Measurements from ENCODE around the gene KRT20.

Gene KRT20

DNA sequence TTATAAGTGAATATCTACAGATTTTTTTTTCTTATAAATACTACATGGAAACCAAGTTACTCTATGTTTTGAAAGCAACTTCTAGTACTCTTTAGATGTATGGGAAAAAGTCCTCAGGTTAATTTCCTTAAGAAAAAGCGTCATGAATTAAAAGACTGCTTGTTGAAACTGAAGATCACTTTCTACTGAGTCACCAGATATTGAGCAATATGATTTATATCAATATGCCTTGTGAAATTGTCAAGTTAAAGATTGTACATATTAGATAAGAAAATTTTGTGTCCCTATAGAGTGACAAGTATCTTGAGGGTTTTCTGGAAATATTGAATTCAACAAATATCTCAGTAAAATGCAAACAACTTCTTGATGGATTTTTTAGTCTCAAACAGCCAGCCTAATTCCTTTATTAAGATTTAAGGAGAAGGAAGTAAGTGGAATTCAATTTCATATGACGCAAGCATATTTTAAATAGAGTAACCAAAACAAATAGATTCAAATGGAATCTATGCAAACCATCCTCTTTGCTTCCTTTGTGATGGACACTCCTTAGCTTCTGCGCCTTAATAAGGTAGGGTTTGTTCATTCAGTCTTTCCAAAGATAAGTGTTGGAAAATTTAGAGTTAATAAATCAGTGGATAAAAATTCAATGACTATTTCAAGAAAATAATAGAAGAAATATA lies 34.6 kb downstream of the KRT20 start:
- no peak for DNase-seq

DNA sequence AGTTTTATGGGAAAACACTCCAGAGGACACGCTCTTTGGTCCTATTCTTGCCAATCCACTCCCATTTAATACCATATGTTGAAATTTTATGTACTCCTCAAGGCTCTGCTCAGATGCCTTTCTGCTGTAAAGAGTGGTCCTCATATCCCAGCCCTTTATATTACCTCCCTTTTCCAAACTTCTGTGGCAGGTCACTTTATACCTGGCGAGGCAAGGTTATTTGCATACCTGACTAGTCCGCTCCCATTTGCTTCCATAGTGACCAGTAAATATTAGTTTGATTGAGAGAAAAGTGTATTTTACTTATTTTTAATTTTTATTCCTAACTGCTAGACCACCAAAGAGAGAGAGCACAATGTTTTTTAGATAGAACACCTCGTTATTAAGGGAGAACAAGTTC lies 35.3 kb downstream of the KRT20 start:
- no peak for DNase-seq

DNA sequence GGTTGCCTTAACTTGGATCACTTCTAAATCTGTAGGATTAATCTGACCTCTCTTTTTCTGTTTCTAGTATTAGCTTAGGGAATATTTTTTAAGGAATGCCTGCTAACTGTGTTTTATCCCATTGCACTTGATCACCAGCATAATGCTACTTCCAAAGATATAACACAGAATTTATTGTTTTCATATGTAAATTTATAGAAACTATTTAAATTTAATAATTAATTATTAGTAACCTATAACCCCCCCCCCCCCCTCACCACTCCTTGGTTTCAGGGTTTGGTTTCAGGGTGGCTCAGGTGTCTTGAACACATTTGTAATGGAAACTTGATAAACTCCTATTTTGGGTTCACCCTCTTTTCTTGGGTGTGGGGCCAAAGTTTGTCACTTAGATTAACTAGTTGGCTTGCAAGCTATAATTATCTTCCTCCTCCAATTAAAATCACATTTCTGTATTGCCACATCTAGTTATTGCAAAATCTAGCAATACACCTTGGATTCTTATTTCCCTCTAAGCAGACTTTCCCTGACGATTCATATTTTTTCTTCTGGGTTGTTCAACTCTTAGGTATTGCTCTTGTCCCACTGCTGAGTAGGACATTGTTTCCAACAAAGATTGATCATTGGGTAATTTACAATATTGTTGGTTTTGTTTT lies 36.3 kb downstream of the KRT20 start:
- no peak for DNase-seq

DNA sequence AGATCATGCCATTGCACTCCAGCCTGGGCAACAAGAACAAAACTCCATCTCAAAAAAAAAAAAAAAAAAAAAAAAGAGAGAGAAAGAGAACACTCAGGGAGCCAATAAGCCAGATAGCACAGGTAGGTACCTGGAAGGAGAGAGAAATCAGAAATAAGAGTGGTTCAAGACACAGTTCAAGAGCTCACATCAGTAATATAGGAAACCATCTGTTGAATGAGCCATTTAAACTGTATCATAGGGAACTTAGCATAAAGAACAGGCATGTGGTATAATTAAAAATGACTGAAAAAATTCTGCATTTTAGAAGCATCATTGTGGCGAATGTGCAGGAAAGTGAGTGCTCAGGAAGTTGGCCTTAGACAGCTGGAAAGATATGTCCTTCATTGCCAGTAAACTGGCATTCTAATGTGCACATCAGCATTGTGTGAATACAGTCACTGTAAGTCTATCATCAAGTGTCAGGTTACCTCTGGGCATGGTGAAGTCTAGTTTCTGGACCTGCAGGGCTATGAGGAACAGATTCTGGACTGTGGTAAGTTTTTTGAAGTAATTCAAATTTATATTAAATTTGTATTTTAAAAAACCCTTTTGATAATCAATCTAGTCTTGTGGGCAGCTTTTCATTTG lies 38.4 kb downstream of the KRT20 start:
- no peak for DNase-seq

DNA sequence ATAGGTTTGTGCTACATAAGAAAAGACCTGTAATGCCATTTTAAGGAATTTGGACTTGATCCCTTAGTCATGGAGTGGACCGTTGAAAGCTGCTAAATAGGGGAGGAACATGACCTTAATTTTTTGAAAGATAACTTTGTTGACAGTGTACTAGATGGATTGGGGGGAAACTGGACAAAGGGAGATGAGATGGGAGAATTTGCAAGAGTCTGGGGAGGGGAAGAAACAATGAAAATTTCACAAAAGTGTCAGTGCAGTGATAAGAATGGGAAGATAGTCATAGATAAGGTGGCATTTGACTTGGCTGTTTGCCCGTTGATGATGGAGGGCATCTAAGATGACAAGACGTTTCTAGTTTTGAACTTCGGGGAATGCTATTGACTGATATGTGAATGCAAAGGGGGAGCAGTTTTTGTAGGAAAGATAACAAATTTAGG lies 40.4 kb downstream of the KRT20 start:
- DNase-seq, result no peak

DNA sequence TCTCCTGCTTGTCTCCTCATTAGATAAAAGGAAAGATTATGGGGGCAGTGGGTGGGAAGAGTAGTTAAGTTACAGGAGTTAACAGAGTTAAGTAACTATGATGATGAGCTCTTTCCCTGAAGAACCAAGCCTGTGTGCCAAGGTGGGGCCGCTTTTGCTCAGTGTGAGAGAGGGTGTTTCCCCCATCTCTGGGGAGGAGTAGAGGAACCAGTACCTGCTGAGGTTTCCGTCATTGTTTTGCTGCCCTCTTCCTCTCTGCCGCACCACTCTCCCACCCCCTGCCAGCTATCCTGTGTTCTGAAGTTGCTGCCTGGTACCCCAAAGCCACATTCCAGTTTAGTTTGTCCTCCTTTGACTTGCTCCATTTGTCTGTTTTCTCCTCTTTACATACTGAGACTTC lies 41.8 kb downstream of the KRT20 start:
- DNase-seq, result no peak

DNA sequence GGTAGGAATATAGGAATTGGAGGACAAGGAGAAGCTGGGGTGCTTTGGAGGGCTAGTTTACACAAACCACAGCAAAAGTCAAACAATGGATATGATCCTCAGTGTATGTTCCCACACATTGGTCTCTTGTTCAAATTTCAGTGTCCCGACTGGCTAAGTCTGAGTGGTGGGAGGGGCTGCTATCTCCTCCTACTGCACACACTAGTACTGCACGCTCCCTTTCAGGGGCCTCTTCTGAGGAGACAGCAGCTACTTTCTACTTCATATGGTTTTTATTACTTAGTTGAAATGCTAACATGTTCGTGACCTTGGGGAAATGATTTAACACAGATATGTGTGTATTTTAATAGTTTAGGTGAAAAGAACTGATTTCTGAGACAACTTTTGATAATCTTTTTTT lies 43.8 kb downstream of the KRT20 start:
- DNase-seq, result no peak

DNA sequence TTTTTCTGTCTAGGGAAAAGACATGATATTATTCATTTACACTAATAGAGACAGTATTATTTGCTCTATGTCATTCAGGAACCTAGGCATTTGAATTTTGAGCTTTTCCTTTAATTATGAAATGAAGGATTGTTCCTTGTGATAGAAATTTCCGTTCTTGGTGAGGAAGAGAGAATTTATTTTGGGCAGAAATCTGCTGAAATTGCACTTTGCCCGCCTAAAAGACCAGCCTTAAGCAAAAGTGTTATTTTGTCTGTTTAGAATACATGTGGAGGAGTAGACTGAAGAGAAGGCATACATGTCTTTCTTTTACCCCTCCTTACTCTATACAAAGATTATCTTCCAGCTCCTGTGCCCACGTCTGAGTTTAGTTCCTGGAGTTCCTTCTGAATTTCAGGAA lies 45.8 kb downstream of the KRT20 start:
- no peak for DNase-seq

DNA sequence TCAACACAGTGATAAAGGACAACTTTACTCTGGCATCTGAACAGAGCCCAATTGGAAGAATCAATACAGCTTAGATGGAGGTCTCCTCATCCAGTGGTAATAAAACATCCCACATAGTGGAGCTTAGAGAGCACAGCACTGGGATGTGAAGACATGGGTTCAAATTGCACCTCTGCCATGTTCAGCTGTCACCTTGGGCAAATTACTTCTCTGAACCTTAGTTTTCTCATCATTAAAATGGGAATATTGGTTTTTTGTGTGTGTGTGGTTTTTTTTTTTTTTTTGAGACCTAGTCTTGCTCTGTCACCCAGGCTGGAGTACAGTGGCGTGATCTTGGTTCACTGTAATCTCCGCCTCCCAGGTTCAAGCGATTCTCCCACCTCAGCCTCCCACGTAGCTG lies 49.0 kb downstream of the KRT20 start:
- no peak for DNase-seq

DNA sequence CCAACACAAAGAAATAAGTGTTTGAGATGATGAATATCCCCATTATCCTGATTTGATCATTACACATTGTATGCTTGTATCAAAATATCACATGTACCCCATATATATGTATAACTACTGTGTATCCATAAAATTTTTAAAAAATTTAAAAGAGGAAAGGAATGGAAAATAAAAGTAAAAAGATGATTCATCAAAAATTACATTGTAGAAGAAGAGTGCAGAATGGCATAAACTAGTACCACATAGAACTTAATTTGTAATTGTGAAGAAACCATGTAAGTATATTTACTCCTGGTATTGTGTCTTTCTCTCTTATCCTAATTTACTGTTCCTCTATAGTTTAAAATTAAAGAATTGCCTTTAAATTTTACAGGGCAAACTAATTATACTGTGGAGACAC lies 51.2 kb downstream of the KRT20 start:
- DNase-seq, result no peak

DNA sequence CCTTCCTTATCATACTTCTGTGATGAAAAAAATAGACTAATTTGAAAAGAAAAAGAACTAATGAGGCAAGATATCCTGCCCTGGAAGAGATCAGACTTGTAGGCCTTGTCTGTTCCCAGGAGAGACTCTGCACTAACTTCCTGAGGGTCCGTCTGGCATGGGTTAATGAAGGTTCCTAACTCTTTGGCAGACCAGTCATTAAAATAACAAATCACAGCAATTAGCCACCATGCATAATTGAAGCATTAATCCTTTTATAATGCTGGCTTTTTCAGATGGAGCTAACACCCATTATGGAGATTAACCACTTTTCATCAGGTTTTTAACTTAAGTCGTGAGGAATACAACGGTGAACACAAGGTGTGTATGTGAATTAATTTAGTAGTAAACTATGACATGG lies 52.2 kb downstream of the KRT20 start:
- DNase-seq, result no peak

DNA sequence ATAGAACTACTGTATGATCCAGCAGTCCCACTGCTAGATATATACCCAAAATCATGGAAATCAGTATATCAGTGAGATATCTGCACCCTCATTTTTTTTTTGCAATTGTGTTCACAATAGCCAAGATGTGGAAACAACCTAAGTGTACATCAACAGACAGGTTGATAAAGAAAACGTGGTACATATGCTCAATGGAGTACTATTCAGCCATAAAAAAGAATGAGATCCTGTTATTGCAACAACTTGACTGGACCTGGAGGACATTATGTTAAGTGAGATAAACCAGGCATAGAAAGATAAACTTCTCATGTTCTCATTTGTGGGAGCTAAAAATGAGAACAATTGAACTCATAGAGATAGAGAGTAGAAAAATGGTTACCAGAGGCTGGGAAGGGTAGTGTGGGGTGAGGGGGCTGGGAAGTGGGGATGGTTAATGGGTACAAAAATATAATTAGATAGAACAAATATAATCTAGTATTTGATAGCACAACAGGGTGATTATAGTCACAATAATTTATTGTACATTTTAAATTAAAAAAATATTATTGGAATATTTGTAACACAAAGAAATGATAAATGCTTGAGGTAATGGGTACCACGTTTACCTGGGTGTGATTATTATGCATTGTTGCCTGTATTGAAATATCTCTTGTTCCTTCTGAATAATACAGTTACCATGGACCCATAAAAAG lies 54.8 kb downstream of the KRT20 start:
- no peak for DNase-seq

DNA sequence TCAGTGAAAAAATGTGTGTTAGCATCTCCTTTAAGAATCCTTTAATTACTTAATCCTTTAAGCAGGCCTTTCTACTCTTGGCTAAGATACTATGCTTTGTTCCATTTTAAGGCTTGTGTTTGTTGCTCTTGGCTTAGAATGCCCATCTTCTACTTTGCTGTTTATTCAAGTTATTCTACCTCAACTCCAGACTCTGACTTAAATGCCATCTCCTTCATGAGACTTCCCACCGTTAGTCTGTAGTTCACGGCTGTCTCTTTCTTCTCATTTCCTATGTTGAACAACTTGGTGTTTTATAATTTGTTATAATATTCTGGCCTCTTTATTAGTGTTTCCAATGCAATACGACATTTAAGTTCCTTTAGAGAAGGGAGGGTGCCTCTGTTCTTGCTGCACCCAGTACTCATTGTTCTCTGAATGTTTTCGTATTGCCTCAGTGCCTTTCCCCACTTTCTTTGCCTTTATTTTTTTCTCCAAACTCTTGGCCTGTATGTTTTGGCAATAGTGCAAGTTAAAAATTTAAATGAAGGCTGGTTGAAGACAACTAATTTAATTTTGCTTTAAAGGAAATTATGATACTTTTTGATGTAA lies 56.5 kb downstream of the KRT20 start:
- no peak for DNase-seq

DNA sequence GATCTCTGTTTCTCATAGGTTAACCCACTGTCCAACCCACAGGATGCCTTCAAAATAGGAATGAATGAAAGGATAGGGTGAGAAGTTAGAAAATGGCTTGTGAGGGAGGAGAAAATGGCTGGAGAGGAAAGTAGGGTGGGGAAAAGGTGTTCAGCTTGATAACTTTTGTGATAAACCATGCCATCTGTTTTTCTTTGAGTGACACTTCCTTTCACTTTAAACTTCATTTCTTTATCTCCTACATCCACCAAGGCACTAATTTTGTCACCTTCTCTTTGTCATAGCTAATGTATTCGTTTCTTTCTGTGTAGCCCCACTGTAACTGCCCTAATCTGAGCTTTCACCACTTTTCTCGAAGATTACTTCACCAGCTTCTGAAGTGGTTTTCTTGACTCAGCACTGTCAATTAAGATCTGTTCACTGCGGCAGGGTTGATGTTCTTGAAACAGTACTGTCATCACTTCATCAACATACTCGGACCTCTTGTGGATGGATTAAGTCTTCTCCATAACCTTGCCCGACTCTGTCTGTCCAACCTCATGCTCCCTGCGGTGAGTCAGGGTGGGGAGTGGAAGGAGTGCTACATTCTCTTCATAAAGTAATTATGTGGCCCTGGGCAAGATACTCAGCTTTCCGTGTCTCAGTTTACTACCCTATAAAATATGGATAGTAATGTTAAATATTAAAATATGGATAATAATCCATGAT lies 57.1 kb downstream of the KRT20 start:
- DNase-seq, result no peak

Measured in left hindlimb (tissue), 1 donor.